Stimulated activated CD4-positive, alpha-beta T cell treated with anti-CD3 and anti-CD28 coated beads, Interleukin-1b, Interleukin-23, amount 100 ng/mL, for 1 hour (primary cell): ENCODE measurements around the gene STIM2.
"Not testable (repeated sequence)": the region's sequence is repeated elsewhere in the genome, so short reads cannot be mapped to it uniquely, and the experiment has no call there.

ENCODE experiments used
- DNase-seq, 2 donors: peaks; one replicate each; pipeline ENCODE4 v3.0.0-alpha.2; 2020; ENCODE audit warnings: low read depth in 2 of 2

STIM2 gene

DNA sequence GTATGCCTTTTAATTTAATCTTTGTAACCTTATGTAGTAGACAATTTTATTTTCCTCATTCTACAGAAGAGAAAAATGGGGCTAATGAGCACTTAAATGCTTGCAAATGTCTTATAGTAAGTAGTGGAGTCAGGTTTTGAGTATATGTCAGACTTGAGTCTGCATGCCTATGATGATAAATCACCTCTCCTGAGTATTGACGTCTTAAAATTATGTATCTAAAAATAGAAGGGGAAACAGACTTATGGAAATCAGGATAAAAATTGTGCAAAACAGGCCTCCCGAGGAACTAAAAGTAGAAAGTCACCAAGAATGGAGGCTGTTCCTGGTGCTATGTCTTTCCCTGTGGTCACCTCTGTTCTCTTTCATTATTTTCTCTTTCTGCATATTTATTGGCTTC lies 92.7 kb downstream of the STIM2 start:
- DNase-seq: no peak

DNA sequence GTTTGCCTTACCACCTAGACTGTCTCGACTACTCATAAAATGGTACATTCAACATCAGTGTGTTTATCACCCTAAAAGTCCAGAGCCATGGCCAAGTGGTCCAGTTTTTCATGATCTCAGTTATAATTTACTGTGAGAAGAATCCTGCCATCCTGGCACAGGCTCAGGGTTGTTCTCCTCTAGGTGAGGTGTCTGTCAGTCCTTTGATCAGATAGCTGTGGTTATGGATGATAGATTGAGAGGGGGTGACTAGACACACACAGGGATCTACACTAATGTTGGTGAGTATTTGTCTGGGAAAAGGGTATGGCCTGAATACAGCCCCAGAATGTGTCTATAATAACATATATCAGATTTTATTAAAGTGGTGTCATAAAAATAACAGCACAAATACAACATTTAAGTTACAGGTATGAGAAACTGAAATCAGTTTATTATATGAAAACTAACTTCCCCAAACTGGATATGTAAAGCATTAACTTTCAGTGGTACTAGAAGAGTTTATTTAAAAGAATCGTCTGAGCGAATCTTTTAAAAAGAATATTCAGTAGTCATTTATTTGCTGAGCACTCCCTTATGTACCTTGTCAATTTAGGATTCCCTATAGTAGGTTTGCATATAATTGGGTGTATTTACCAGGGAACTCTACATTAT lies 93.3 kb downstream of the STIM2 start:
- no peak for DNase-seq

DNA sequence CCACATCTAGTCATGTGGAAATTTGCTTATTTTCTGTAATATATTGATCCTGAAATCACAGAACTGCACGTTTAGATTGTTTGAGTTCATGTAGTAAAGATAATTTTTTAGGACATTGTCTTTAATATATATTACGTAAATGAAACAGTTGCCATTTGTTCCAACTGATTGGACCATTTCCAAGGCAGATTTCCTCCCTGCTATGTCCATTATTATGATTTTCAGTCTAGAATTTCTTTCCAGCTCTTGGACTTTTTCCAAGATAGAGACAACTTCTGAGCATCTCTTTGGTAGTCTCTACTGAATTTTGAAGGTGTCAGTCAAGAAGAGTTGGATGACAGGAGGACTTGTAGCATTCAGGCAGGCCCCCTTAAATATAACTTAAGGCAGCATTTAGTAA lies 94.6 kb downstream of the STIM2 start:
- no peak for DNase-seq

DNA sequence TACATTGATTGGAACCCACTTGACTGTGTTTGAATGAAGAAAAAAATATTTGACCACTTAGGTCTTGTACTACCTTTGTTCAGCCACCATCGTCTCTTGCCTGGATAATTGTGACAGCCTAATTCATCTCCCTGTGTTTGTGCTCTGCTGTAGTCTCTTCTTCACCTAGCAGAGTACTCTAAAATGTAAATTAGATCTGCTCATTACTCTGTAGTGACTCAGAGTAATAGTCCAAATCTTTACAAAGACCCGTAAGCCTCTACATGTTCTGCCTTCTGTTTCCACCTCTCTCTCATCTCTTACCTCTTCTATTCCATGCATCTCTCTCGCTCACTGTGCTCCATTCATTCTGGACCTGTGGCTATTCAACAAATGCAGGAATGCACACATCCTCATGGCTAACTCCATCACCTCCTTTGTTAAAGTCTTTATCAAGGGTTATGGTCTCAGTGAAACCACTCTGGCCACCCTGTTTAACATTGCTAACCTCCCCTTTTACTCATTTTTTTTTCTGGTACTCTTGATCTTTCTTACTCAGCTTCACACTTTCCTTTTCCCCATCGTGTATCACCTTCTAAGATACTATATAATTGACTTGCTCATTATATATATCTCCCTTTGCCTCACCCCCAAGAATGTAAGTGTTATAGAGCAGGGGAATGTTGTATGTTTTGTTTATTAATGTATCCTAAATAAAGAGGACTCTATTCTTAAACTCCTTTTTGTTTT lies 98.4 kb downstream of the STIM2 start:
- DNase-seq: no peak

DNA sequence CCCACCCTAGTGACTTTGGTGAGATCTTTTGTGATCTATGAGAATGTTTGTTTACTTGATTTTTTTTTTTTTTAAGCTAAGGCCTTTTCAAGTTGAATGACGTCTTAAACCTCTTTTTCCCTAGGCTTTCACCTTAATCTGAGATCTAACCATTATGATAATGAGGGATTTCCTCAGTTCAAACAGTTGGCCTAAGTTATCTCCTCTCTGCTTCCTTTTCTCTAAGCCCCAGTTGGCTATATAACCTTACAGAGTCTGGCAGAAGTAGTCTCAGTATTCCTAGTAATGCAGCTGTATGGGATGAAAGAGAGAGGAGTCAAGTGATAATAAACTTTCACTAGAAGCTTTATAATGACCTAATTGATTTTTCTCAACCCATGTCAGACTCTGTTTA lies 99.0 kb downstream of the STIM2 start:
- no peak for DNase-seq

DNA sequence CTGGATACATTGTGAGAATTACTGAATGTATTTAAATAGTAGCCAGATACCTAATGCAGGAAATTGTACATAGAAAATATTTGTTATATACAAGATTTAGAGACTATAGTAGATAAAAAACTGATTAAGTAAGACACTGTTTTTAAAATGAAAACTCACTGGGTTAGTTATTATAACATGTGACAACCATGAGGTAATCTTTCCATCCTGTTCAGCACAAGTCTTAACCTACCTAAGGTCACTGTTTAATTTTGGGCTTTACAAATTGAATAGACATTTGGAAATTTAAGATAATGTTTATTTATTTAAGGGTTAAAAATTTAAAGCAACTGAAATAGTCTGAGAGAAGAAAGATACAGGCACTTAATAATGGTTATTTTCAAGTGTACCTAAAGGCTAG lies 102.1 kb downstream of the STIM2 start:
- no peak for DNase-seq

DNA sequence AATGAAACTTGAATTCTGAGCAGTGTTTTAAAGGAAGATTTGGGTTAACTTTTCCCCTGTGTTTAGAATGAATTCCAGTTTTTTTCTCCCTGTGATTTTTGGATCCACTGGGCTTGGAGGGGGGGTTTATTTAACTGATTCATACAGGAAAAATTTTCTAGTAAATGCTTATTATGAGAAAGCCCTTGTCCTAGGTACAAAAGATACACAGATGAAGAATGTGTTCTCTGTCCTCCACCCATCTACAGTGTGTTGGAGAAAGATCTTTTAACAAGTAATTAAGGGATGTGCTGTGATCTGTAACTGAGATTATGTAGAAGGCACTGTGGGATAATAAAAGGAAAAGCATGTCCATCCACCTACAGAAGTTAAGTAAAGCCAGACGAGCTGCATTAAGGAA lies 103.9 kb downstream of the STIM2 start:
- DNase-seq: no peak

DNA sequence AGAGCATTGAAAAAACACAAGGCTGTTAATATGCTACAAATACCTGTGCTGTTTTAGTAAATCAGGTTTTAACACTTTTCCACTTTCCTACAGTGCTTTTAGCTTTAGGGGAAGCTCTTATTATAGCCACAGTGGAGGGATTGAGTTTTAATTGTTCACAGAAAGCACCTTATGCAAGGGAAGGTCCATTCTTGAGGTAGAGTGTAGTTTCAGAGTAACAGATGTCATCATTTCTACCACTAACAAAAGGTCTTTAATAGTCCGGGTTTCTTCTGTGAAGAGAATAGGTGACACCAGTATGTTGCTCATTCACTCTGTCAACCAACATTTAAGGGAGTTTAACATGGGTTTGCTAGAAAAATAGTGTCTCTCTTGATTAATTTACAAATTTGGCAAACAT lies 104.4 kb downstream of the STIM2 start:
- DNase-seq: no peak

- not testable (repeated sequence) for DNase-seq
Measured at GRCh38 chr4:26975464-26976181, 115.0 kb downstream of the STIM2 start.

DNA sequence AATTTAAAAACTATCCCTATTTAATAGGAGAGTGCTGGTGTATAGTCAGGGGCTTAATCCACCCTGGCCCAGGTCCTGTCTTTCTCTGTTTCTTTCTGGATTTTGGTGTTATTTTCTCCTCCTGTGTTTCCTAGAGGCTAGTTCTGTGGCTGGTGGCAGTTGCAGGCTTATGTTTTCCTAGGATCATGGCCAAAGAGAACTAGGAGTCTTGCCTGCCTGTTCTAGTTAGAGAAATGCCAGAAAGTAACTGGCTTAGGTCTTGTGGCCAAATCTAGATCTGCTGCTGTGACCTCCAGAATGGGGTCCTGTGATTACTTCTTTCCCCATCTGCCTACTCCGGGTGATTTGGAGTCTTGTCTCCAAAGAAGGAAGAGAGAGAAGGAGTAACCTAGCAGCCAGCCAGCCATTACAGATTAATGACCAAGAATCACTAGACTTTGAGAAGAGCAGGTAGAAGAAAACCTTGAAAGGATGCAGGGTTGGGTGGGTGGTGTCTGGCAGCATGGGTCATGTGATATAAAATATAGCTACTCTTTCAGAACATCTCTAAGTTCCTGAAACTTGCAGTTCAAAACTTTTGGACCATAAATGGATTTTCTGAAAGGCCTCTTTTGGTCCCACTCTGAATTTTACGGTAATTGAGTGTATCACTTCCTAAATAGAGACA lies 117.9 kb downstream of the STIM2 start:
- no peak for DNase-seq

GRCh38 chr4:26984896-26985295 lies 124.3 kb downstream of the STIM2 start:
- no peak for DNase-seq

GRCh38 chr4:26985873-26986272 lies 125.2 kb downstream of the STIM2 start:
- no peak for DNase-seq

GRCh38 chr4:26987191-26987590 lies 126.5 kb downstream of the STIM2 start:
- no peak for DNase-seq

GRCh38 chr4:26991057-26991456 lies 130.4 kb downstream of the STIM2 start:
- no peak for DNase-seq

DNA sequence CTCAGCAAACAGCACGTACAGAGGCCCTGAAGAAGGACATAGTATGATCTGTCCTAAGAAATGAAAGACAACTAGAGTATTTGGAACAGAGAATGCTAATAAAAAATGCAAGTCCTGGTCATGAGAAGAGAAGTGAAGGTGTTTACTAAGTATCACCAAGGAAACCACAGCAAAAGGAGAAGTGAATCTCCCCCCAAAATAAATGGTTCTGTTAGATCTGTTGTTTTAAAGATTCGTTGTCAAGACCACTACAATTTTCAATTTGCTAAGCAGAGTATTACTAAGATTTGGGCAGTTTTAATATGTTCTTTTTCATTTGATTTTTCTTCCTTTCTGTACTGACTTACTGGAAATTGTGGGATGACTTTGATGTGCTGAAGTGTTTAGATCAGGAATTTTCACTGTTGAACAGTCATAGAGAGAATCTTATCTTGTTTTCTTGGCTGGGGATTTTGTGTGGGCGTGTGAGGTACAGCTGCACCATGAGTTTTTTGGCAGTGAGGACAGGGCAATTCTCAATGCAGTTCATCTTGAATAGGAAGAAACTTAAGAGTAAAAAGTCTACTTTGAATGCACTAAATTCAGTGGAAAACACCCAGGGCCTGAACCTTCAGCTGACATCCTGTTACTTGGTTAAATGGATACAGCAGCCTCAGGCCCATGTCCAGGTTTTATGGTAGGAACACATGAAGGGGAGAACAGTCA lies 132.2 kb downstream of the STIM2 start:
- no peak for DNase-seq

GRCh38 chr4:26993539-26993938 lies 132.9 kb downstream of the STIM2 start:
- DNase-seq: no peak

DNA sequence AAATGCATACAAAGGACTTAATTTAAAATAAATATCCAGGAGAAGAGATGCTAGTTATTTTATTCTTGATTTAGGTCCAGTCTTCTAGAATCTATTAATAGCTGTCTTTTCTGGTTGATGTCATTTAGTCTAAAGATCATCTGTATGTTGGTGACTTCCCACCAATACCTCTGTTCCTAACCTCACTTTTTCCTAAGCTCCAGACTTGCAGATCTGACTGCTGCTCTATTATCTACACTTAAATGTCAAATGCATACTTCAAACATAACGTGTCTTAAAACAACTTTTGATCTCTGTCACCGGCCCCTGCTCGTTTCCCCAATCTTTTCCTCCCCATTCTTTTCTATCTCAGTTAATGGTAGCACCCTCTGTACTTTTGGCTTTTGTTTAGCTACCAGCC lies 133.3 kb downstream of the STIM2 start:
- DNase-seq: no peak

- no peak for DNase-seq
Measured at GRCh38 chr4:26995316-26995715, 134.7 kb downstream of the STIM2 start.

DNA sequence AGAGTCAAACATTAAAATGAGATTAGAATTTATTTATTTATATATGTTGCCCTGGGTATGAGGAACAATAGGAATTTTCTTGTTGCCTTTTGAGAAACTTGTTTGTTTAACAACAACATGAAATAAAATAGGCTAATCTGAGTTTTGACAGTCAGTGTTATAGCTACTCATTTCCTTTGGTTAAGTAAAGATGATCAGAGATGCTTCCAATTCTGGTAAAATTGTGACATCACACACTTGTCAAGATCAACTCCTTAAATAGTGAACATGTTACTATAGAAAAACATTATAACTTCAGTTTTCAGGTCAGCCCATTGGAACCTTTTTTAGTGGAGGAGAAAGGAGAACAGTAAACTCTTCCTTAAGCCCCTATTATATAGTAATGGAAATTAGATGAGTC lies 136.1 kb downstream of the STIM2 start:
- no peak for DNase-seq

DNA sequence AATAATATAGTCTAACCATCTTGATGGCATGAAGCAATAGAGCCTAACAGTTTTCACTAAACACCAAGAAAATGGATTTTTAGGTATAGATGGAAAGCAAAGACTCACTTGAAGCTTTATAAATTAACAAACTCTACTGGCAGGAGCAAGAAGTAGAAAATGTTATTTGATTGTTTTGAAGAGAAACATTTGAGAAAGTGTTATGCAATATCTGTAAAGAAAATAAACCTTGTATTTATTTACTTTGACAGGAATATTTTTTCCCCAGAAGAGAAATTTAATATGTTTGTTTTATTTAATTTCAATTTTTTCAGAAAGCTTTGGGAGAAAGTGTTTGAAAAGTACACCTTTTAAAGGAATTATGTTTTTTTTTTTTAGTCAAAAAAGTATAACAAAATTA lies 139.0 kb downstream of the STIM2 start:
- no peak for DNase-seq

- no peak for DNase-seq
Measured at GRCh38 chr4:27000122-27000521, 139.5 kb downstream of the STIM2 start.

- no peak for DNase-seq
Measured at GRCh38 chr4:27000820-27001219, 140.2 kb downstream of the STIM2 start.
